Measurements from ENCODE around the gene COX7C.

DNA sequence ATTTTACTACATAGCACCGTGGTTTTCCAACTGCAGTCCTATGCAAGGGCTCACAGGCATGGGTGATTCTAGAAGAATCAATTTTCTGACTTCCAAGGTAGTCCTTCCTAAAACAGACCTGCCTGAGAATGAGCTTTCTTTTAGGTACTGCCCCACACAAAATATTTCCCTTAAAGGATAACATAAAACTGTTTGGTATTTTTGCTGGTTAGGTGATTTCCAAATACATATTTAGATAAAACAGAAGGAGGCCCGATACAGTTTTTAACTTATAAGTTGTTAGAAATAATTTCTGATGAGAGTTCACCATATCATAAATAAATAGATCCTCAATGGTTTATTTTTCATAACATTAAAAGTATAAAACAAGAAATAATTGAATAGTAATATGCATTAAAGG, 46.4 kb downstream of the COX7C start:
- TF ChIP-seq ZBTB7A (IDR thresholded peaks at IDR 0.05; ENCODE audit: borderline replicate concordance, control insufficient read depth, low read depth, low read length) = no peak
- no peak for TF ChIP-seq TEAD1 (CRISPR knock-in tag; IDR thresholded peaks at IDR 0.05)
- TF ChIP-seq, protein P1, sequence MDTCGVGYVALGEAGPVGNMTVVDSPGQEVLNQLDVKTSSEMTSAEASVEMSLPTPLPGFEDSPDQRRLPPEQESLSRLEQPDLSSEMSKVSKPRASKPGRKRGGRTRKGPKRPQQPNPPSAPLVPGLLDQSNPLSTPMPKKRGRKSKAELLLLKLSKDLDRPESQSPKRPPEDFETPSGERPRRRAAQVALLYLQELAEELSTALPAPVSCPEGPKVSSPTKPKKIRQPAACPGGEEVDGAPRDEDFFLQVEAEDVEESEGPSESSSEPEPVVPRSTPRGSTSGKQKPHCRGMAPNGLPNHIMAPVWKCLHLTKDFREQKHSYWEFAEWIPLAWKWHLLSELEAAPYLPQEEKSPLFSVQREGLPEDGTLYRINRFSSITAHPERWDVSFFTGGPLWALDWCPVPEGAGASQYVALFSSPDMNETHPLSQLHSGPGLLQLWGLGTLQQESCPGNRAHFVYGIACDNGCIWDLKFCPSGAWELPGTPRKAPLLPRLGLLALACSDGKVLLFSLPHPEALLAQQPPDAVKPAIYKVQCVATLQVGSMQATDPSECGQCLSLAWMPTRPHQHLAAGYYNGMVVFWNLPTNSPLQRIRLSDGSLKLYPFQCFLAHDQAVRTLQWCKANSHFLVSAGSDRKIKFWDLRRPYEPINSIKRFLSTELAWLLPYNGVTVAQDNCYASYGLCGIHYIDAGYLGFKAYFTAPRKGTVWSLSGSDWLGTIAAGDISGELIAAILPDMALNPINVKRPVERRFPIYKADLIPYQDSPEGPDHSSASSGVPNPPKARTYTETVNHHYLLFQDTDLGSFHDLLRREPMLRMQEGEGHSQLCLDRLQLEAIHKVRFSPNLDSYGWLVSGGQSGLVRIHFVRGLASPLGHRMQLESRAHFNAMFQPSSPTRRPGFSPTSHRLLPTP (IDR thresholded peaks at IDR 0.05; ENCODE audit: borderline replicate concordance, extremely low read depth, insufficient read length) = no peak
- no peak for TF ChIP-seq PML (IDR thresholded peaks at IDR 0.05; ENCODE audit: low read length)
- TF ChIP-seq, protein P2, sequence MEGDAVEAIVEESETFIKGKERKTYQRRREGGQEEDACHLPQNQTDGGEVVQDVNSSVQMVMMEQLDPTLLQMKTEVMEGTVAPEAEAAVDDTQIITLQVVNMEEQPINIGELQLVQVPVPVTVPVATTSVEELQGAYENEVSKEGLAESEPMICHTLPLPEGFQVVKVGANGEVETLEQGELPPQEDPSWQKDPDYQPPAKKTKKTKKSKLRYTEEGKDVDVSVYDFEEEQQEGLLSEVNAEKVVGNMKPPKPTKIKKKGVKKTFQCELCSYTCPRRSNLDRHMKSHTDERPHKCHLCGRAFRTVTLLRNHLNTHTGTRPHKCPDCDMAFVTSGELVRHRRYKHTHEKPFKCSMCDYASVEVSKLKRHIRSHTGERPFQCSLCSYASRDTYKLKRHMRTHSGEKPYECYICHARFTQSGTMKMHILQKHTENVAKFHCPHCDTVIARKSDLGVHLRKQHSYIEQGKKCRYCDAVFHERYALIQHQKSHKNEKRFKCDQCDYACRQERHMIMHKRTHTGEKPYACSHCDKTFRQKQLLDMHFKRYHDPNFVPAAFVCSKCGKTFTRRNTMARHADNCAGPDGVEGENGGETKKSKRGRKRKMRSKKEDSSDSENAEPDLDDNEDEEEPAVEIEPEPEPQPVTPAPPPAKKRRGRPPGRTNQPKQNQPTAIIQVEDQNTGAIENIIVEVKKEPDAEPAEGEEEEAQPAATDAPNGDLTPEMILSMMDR (IDR thresholded peaks at IDR 0.05 in 2 of 3, conservative IDR thresholded peaks at IDR 0.05 in 1 of 3; ENCODE audit: insufficient read depth in 2 of 3, low read depth in 1 of 3, low read length in 3 of 3) = no peak
- TF ChIP-seq, protein P3, sequence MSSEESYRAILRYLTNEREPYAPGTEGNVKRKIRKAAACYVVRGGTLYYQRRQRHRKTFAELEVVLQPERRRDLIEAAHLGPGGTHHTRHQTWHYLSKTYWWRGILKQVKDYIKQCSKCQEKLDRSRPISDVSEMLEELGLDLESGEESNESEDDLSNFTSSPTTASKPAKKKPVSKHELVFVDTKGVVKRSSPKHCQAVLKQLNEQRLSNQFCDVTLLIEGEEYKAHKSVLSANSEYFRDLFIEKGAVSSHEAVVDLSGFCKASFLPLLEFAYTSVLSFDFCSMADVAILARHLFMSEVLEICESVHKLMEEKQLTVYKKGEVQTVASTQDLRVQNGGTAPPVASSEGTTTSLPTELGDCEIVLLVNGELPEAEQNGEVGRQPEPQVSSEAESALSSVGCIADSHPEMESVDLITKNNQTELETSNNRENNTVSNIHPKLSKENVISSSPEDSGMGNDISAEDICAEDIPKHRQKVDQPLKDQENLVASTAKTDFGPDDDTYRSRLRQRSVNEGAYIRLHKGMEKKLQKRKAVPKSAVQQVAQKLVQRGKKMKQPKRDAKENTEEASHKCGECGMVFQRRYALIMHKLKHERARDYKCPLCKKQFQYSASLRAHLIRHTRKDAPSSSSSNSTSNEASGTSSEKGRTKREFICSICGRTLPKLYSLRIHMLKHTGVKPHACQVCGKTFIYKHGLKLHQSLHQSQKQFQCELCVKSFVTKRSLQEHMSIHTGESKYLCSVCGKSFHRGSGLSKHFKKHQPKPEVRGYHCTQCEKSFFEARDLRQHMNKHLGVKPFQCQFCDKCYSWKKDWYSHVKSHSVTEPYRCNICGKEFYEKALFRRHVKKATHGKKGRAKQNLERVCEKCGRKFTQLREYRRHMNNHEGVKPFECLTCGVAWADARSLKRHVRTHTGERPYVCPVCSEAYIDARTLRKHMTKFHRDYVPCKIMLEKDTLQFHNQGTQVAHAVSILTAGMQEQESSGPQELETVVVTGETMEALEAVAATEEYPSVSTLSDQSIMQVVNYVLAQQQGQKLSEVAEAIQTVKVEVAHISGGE (CRISPR knock-in tag; IDR thresholded peaks at IDR 0.05) = no peak
- TF ChIP-seq SREBF2 (CRISPR knock-in tag; IDR thresholded peaks at IDR 0.05) = no peak
- no peak for TF ChIP-seq PHB2 (IDR thresholded peaks at IDR 0.05; ENCODE audit: low read depth)
- TF ChIP-seq, protein P4, sequence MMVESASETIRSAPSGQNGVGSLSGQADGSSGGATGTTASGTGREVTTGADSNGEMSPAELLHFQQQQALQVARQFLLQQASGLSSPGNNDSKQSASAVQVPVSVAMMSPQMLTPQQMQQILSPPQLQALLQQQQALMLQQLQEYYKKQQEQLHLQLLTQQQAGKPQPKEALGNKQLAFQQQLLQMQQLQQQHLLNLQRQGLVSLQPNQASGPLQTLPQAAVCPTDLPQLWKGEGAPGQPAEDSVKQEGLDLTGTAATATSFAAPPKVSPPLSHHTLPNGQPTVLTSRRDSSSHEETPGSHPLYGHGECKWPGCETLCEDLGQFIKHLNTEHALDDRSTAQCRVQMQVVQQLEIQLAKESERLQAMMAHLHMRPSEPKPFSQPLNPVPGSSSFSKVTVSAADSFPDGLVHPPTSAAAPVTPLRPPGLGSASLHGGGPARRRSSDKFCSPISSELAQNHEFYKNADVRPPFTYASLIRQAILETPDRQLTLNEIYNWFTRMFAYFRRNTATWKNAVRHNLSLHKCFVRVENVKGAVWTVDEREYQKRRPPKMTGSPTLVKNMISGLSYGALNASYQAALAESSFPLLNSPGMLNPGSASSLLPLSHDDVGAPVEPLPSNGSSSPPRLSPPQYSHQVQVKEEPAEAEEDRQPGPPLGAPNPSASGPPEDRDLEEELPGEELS (CRISPR knock-in tag; IDR thresholded peaks at IDR 0.05; ENCODE audit: borderline replicate concordance) = no peak
- TF ChIP-seq NFXL1 (CRISPR knock-in tag; IDR thresholded peaks at IDR 0.05) = no peak
- no peak for TF ChIP-seq KLF10 (CRISPR knock-in tag; IDR thresholded peaks at IDR 0.05)
